Fibroblast of skin of right biceps (primary cell): Measurements from ENCODE around the gene COL24A1.
"Not testable (repeated sequence)": the region's sequence is repeated elsewhere in the genome, so short reads cannot be mapped to it uniquely, and the experiment has no call there.

Source experiments
- DNase-seq: peaks from one replicate; pipeline ENCODE4 v3.0.0-alpha.2; 2013

The COL24A1 gene

DNA sequence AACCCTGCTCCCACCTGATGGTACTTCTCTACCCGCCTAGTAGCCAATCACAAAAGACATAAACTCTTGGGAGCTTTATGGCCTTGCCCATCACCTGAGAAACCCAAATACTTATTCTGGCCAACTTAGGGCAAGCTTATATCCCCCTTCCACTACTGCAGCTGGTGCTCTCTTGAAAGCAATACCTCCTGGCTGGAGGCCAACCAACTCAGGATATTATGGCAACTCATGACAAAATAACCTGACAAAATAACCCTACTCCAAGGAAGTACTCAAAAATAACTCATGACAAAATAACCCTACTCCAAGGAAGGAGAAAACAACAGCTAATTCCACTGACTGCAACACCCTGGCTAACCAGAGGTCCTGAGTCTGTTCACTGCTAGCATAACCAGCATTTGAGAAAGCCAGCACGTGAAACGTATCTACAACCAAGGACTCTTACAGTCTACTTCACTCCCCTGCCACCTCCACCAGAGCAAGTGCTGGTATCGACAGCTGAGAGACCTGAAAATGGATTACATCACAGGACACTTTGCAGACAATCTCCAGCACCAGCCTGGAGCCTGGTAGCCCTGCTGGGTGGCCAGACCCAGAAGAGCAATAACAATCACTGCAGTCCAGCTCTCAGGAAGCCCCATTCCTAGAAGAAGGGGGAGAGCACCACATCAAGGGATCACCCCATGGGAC is 179.9 kb downstream of the COL24A1 start:
- DNase-seq: no peak

DNA sequence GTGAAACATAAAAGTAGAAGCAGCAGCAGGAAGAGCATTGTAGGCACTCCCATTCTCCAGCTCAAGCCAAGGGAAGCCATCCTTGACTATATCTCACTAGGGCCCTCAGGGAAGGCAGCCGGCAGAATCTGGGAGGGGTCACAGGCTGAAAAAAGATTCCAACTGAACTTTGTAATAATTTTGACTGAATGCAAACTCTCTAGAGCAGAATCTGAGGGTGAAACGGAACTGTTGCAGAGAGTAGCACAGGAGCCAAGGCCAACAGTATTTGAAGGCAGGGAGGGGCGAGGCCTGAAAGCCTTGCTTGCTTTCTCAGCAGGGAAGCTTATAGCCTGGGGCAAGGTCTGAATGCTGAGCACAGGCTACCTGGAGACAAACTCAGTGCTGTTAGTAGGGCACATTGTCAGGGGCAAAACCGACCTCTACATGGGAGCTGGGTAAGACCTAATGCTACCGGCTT is 180.6 kb downstream of the COL24A1 start:
- no peak for DNase-seq

DNA sequence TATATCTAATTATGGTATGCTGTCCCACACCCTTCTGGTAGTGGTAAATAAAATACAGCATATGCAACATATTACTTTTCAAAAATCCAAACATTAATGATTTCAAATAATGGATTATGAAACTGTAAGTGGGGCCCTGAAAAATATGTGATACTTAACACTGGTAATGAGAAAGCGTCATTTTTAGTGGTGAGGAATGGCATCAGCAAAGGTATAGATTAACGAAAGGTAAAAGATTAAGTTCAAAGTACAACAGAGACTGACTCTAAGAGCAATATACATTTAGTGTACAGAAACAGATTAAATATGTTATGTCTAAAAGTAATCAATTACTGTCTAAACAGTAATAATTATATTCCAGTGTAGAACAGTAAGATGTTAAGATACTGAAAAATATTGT is 194.1 kb downstream of the COL24A1 start:
- no peak for DNase-seq

DNA sequence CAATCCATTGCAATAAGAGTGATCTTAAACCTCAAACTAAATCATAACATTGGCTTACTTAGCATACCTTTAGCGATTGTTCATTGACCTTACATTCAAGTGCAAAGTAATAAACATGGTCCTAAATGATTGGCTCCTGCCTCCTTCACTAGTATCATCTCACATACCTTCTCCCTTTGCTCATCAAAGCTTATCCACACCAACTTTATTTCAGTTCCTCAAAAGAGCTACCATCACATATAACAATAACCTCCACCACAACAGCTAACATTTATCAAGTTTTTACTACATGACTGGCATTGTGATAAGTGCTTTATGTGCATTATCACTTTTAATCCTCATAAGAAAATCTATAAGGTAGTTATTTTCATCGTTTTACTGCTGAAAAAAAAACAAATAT is 198.8 kb downstream of the COL24A1 start:
- no peak for DNase-seq

DNA sequence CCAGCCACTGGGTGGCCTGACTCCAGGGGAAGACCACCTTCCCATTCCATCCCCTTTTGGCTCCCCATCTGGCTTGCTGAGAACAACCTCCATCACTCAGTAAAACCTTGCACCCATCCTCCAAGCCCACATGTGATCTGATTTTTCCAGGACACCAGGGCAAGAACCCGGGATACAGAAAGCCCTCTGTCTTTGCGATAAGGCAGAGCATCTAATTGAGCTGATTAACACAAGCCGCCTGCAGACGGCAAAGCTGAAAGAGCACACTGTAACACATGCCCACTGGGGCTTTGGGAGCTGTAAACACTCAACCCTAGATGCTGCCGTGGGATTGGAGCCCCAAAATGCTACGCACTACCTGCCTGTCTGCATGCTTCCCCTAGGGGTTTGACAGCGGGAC is 201.4 kb downstream of the COL24A1 start:
- not testable (repeated sequence) for DNase-seq

DNA sequence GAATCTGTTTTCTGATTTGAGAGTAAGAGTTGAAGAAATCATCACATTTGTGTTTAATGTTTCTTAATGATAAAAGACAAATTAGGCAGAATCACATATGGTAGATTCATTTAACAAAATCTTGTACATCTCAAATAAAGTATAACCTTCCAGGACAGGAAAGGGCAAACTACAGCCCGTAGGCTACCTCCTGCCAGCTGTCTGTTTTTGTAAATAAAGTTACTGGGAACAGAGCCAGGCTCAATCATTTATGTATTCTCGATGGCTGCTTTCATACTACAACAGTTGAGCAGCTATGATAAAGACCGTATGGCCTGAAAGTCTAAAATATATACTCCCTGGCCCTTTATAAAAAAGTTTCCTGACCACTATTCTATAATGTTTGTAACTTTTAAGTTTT is 204.1 kb downstream of the COL24A1 start:
- no peak for DNase-seq

DNA sequence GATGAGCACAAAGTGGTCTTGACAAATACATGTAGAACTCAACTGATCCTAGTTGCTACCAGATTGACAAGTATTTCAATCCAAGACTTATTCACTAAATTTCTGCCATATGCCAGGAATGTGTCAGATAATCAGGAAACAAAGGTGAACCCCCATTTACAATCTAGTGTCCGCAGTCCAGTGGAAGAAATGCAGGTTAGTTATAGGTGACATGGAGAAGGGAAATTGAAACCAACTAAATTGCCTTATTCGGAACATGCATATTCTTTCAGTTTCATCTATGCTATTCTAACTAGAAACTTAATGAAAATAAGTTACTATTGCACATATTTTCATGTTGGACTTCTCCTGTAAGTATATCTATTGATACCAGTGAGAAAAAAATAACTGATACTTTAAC is 209.4 kb downstream of the COL24A1 start:
- DNase-seq: no peak

DNA sequence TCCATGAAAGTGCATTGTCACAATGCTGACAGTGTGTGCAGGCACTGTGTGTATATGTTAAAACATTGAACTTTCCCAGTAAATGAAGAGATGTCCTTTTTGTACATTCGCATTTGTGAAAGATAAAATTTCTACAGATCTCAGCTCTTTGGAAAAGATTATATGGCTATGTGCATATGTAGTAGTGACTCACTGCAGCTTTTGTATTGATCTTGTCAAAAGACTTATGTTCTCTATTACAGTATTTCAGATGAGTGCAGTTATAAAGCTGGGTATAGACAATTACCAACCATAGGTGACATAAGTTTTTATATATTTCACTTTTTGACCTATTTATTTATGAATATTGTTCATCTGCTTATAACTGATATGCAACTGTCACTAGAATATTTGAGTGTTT is 212.6 kb downstream of the COL24A1 start:
- no peak for DNase-seq

DNA sequence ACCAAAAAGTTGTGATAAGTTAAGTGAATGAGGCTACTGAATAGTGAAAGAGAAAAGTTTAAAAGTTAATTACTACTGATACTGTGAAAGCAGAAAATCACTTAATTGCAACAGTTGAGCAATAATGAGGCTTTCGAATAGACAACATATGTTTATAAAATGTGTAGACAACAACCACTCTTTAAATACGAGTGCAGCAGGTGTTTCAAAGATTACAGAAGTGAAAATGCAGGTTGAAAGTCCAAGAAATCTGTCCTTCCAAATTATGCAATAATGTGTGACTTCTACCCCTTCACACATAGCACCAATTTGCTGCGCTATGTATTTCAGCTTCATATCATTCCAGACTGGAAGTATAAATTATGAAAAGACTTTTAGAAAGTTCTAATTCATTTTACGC is 213.0 kb downstream of the COL24A1 start:
- no peak for DNase-seq

DNA sequence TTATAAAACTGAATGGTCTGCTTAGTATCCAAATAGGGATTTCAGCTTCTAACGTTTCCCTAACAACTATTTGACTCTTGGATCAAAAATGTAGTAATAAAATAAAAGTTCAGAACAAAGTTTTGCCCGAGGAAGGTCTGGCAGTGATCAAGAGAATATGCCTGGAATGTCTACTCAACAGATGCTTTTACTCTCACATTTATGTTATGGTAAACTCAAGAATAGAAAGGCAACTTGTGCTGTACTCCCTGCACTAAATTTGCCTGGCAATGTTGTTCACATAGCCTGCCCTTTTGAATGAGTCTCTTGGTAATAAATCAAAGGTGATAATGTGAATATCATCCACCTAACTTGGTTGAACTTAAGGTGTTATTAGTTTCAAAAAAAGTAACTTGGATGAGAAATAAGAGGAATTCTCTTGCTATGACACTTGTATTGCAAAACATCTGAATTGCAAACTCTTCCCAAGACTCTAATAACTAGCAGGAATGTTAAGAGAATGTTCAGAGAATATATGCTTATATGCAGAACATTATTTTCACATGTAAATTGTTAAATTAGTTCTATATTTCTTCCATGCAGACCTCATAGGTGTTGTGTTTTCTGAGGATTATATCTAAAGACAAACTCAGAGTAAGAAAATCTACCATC is 215.8 kb downstream of the COL24A1 start:
- DNase-seq: peak; percentile 62

DNA sequence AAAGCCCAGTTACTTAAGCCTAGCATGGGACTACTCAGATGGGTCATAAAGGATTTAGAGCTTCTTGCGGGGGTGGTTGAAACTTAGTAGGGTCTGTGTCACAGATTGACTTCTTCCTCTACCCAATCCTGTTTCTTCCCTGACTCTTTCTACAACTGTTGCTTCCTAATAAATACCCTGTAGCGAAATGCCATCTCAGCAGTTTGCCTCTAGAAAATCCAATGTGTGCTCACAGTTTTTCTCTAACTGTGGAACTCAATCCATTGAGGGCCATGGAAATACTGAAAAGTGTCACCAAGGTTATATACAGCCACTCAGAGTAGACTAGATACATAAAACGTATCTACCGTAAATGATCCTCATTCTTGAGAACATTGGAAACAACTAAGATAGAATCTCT is 217.7 kb downstream of the COL24A1 start:
- DNase-seq: no peak

DNA sequence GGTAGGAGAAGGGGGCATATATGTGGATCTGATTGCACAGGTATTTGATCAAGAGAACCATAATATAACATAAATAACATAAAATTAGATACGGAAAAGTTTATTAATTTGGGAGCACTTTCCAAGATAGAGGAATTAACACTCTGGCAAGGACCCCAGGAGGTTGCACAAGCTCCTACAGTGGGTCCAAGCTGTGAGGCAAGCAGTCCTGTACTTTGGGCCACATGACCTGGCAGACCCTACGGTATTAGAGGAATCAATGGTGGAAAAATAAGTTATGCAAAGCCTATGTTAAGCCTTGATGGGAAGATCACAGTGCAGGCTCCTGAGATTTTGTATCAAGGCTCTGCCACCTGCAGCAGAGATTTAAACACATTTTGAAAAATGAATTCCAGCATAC is 220.1 kb downstream of the COL24A1 start:
- DNase-seq: no peak

DNA sequence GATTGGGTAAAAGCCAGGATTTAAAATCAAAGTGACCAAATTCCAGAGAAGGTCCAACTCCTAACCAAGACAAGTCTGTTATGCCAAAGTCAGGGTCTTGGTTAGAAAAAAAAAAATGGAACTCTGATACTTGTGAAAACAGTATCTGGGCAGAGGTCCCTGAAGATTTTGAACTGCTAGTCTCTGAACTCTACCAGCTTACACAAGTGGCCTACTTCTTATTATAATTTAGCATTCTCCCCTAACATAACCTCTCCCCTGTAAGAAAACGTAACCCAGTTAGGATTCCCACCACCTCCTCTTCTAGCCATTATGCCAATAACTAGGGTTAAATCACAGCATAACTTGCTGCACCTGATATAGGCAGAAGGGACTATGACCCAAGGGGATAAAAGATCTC is 220.5 kb downstream of the COL24A1 start:
- no peak for DNase-seq

DNA sequence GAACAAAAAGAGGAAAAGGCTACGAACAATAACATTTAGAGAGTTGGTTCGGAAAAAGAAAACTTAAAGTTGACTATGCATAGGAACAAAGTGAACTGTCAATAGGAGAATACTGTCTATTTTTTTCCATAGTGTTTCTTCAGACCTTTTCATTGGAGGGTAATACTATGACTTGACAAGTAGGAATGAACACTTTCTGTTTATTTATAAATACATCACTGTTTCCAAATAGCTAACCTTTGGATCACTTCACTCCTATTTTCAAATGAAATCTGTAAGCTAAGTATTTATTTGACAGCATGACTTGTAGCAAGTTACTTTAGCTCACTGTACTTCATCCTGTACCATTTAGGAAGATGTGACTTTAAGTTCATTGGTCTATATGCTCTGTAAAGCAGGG is 221.3 kb downstream of the COL24A1 start:
- DNase-seq: no peak

DNA sequence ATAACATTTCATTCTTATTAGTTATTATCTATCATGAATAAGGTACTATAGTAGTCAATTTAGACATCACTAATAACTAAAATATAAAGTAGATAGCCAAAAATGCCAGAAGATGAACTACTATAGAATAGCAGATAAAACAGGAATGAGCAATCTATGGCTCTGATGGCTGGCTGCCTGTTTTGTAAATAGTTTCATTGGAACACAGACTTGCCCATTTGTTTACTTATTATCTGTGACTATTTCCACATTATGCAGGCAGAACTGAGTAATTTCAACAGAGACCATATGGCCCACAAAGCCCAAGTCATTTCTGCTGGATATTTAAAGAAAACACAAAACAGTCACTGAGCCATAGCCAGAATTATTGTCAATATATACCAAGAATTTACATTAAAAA is 222.1 kb downstream of the COL24A1 start:
- no peak for DNase-seq

DNA sequence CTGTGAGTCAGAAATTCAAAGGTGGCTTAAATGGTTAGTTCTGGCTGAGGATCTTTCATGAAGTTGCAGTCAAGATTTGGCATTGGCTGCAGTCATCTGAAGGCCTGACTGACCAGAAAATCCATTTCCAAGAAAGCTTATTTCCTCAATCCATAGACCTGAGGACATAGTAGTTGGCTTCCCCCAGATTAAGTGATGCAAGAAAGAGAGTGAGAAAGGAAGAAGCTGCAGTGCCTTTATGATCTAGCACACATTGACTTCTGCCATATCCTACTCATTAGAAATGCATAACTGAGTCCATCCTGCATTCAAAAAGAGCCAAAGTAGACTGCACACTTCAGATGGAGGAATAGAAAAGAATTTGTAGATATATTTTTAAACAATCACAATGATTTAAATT is 222.6 kb downstream of the COL24A1 start:
- DNase-seq: peak; percentile 9

DNA sequence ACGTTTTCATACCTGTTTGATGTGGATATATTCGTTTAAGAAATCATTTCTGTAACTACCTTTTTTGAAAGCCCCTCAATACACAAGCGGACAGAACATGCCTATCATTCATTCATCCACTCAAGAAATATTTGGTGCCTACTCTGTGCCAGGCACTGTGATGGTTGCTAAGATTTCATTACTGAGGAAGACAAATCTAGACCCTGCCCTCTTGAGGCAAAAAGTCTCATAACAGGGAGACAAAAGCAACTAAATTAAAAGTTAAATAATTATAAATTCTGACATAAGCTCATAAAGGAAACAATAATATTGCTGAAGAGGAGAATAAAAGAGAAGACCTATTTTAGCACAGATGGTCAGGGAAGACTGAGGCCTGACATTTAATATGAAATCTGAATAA is 244.8 kb downstream of the COL24A1 start:
- no peak for DNase-seq

DNA sequence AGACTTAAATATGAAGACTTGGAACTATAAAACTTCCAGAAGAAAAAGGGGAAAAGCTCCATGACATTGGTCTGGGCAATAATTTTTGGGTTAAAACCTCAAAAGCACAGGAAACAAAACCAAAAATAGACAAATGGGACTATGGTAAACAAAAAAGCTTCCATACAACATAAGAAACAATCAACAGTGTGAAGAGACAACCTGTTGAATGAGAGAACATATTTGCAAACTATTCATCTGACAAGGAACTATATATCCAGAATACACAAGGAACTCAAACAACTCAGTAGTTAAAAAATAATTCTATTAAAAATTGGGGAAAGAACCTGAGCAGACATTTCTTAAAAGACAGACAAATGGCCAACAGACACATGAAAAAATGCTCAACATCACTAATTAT is 255.7 kb downstream of the COL24A1 start:
- no peak for DNase-seq

DNA sequence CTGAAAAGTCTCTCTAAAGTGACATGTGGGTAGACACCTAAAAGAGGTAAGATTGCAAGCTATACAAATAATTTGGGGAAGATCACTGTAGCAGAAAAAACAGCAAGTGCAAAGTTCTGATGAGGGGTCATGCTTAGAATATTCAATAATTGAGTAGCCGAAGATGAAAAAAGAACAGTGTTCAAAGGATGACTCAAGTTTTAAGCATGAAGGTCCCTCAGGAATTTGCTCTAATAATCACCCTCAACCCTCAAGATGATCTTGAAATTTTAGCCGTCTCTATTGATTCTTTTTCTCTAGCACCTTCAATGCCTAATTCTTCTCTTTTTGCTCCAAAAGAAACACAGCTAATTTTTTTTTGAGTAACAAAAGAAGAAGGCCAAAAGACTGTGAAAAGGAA is 257.7 kb downstream of the COL24A1 start:
- peak; percentile 38 for DNase-seq

DNA sequence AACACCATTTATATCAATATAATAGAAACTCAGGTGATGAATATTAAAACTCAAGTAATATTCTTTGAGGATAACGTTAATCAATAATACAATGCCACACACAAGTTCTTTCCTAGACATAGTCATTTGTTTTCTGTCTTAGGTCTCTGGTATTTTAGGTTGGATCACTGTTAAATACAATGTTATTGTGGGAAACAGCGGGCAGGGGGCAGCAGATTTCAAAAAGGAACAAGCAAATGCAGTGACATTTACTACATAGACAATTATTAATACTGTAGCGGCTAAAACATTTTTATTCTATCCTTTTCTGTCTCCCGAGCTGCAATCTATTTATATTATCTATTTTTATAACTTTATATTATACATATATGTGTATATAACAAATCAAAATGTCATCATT is 261.9 kb downstream of the COL24A1 start:
- DNase-seq: peak; percentile 52

DNA sequence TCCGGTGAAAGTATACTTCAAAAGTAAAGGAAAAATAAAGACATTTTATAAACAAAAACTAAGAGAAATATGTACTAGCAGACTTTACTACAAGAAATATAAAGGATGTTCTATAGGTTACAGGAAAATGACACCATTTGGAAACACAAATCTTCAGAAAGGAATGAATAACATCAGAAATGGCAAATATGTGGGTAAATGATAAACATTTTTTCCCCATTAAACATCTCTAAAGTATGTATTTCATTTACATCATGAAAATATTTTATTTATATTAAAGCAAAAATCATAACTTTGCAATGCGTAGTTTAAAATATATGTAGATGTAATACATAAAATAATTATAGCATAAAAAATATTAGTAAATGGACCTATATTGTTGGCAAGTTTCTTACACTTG is 264.2 kb downstream of the COL24A1 start:
- DNase-seq: peak; percentile 22

DNA sequence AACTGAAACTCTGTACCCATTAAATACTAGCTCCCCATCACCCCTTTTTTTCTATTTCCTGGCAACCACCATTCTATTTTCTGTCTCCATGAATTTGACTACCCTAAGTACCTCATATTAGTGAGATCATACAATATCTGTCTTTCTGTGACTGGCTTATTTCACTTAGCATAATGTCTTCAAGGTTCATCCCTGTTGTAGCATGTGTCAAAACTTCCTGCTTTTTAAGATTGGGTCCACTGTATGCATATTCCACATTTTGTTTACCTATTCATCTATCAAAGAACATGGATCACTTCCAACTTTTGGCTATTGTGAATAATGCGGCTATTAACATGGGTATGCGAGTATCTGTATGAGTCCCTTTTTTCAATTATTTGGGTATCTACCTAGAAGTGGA is 266.7 kb downstream of the COL24A1 start:
- no peak for DNase-seq

DNA sequence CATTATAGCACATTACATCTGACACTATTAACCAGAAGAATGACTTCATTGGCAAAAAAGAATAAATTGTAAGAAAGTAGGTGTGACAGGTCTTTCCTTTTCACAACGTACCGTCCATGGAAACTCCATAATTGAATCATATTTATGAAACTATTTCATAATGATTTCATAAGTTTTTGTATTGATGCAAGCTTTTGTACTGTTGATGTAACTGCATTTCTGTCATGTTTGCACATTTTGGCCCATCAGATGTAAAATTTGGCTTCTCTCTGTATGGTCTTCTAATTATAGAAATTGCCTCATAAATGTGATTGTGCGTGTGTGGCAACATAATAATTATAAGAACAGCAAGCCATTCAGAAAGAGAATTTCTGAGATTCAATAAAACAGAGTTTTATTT is 267.7 kb downstream of the COL24A1 start:
- DNase-seq: no peak

DNA sequence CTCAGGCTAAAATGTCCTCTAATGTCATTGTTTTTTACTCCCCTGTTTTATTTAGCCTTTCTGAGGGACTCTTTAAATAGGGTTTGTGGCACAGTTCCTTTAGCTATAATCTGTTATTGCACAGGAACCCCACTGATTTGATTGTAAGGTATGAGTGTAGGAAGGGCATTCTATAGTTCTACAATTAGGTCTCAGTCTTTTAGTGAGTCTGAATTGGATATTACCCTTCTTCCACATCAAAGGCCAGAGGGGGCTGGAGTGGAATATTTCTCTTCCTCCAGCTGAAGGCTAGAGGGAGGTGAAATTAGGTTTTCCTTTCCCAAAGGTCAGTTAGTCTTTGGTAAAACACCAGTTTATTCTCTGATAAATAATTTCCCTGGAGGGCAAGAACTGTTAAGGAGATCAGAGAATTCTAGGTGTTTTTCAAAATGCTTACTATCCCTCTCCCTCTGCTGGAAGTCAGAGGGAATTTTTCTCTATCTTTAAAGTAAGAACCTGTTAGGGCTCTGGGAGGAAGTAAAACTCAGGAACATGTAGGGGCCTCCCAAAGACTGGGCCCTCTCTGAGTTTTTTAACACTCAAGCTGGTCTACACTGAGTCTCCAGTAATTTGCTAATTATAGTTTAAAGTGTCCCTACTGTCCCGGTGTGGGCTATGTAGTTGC is 272.1 kb downstream of the COL24A1 start:
- peak; percentile 42 for DNase-seq
